HPDE6-E6E7 (cell line): ENCODE measurements around the gene FIBP.

Experiments used
- DNase-seq: peaks from one replicate; pipeline ENCODE4 v3.0.0; 2011; ENCODE audit warnings: missing footprints; ENCODE audit errors: extremely low spot score

FIBP gene

GRCh38 chr11:65871811-65872548 is 16.3 kb downstream of the FIBP start:
- no peak for DNase-seq

GRCh38 chr11:65870706-65871681 is 17.3 kb downstream of the FIBP start:
- no peak for DNase-seq

- no peak for DNase-seq
Measured at GRCh38 chr11:65870307-65870658, 18.0 kb downstream of the FIBP start.

- DNase-seq = no peak
Measured at GRCh38 chr11:65869643-65870306, 18.5 kb downstream of the FIBP start.

- DNase-seq = no peak
Measured at GRCh38 chr11:65868907-65869306, 19.4 kb downstream of the FIBP start.

GRCh38 chr11:65868076-65868667 is 20.1 kb downstream of the FIBP start:
- no peak for DNase-seq

- DNase-seq = no peak
Measured at GRCh38 chr11:65867284-65868071, 20.8 kb downstream of the FIBP start.

- DNase-seq = no peak
Measured at GRCh38 chr11:65866509-65867283, 21.6 kb downstream of the FIBP start.

GRCh38 chr11:65865550-65866172 is 22.6 kb downstream of the FIBP start:
- DNase-seq = no peak

GRCh38 chr11:65864706-65865471 is 23.4 kb downstream of the FIBP start:
- DNase-seq = no peak

- DNase-seq = no peak
Measured at GRCh38 chr11:65863889-65864705, 24.2 kb downstream of the FIBP start.

- DNase-seq = no peak
Measured at GRCh38 chr11:65862941-65863888, 25.1 kb downstream of the FIBP start.

- DNase-seq = no peak
Measured at GRCh38 chr11:65862191-65862735, 26.0 kb downstream of the FIBP start.

- DNase-seq = no peak
Measured at GRCh38 chr11:65861533-65862183, 26.6 kb downstream of the FIBP start.

- DNase-seq = no peak
Measured at GRCh38 chr11:65861165-65861505, 27.1 kb downstream of the FIBP start.
